ENCODE results near the gene PERP.

- TF ChIP-seq CTCF (IDR thresholded peaks at IDR 0.05), result no peak
- TF ChIP-seq MAX (IDR thresholded peaks at IDR 0.05; ENCODE audit: low read depth), result no peak
- no peak for TF ChIP-seq RAD21 (IDR thresholded peaks at IDR 0.05; ENCODE audit: low read length)
- TF ChIP-seq GATA2 (CRISPR knock-in tag; IDR thresholded peaks at IDR 0.05), result no peak
- no peak for TF ChIP-seq MXI1 (IDR thresholded peaks at IDR 0.05; ENCODE audit: low read depth, low read length)
- no peak for TF ChIP-seq ZBTB33 (IDR thresholded peaks at IDR 0.05; ENCODE audit: borderline replicate concordance, low read depth)
Observed at GRCh38 chr6:138115201-138115600, 8.0 kb upstream of the PERP start.

Data from SK-N-SH (cell line).